GM21528 (cell line): ENCODE measurements around the gene SOS1.
"Not testable (repeated sequence)": the region's sequence is repeated elsewhere in the genome, so short reads cannot be mapped to it uniquely, and the experiment has no call there.

Experiments
- ATAC-seq: cut with Tn5 transposase; IDR thresholded peaks from one replicate; pipeline ENCODE4 v1.9.1; 2021; ENCODE audit warnings: mild to moderate bottlenecking, moderate library complexity; ENCODE audit not compliant: unreplicated experiment, low FRiP score

SOS1 gene

GRCh38 chr2:39139511-39140237 is 18.8 kb upstream of the SOS1 start:
- ATAC-seq, result no peak

GRCh38 chr2:39138837-39139211 is 18.0 kb upstream of the SOS1 start:
- no peak for ATAC-seq

- ATAC-seq, result not testable (repeated sequence)
Measured at GRCh38 chr2:39138187-39138836, 17.5 kb upstream of the SOS1 start.

GRCh38 chr2:39136799-39137198 is 15.9 kb upstream of the SOS1 start:
- ATAC-seq, result no peak

GRCh38 chr2:39135690-39136259 is 14.9 kb upstream of the SOS1 start:
- no peak for ATAC-seq

GRCh38 chr2:39133215-39133851 is 12.5 kb upstream of the SOS1 start:
- no peak for ATAC-seq

- ATAC-seq, result peak; percentile 51
Measured at GRCh38 chr2:39128919-39129391, 8.1 kb upstream of the SOS1 start.

GRCh38 chr2:39127973-39128372 is 7.1 kb upstream of the SOS1 start:
- ATAC-seq, result peak; percentile 42

- no peak for ATAC-seq
Measured at GRCh38 chr2:39124746-39125057, 3.9 kb upstream of the SOS1 start.

- ATAC-seq, result peak; percentile 58
Measured at GRCh38 chr2:39124000-39124745, 3.3 kb upstream of the SOS1 start.

- no peak for ATAC-seq
Measured at GRCh38 chr2:39123436-39123999, 2.7 kb upstream of the SOS1 start.

GRCh38 chr2:39121523-39122063 is 742 bp upstream of the SOS1 start:
- no peak for ATAC-seq

GRCh38 chr2:39120521-39120770 is 405 bp downstream of the SOS1 start:
- ATAC-seq, result peak; percentile 29

GRCh38 chr2:39119732-39120520 is 925 bp downstream of the SOS1 start:
- peak; percentile 43 for ATAC-seq

GRCh38 chr2:39118786-39119499 is 1.9 kb downstream of the SOS1 start:
- ATAC-seq, result no peak

GRCh38 chr2:39115556-39115955 is 5.3 kb downstream of the SOS1 start:
- ATAC-seq, result no peak

- no peak for ATAC-seq
Measured at GRCh38 chr2:39114771-39115170, 6.1 kb downstream of the SOS1 start.

- ATAC-seq, result no peak
Measured at GRCh38 chr2:39109537-39109936, 11.3 kb downstream of the SOS1 start.

GRCh38 chr2:39108377-39108776 is 12.5 kb downstream of the SOS1 start:
- no peak for ATAC-seq
